Caco-2 (cell line): ENCODE data around the gene SFMBT1. TPM values are rescaled to one million over a fixed set of nuclear protein-coding genes. Genes with fewer than 3 reads are reported as not detected.

Experiments
- BruUV-seq: library from RNA; stranded (reverse); fragments of 400-500 nt; replicated peaks from 2 replicates; lab custom pipeline; 2021; lab: Mats Ljungman, UMichigan
- CTCF ChIA-PET: fragments of 300-600 bp; sonication (Branson Sonifier 250); formaldehyde crosslinking; loops from one replicate; lab custom pipeline; 2022; ENCODE audit warnings: antibody characterized with exemption; lab: Charles Lee
- POLR2A ChIA-PET: fragments of 300-600 bp; sonication (Branson Sonifier 250); formaldehyde crosslinking; loops from one replicate; lab custom pipeline; 2022; ENCODE audit warnings: antibody characterized with exemption; lab: Charles Lee
- DNase-seq, 2 experiments: peaks; one replicate each; pipeline versions ENCODE4 v3.0.0 to v3.0.0-alpha.2; 2020 to 2022
- H3K27me3 ChIP-seq: replicated peaks from 2 replicates; pipeline ENCODE4 v1.6.0; 2011; ENCODE audit warnings: low read length; ENCODE audit not compliant: control insufficient read depth, insufficient read depth
- H3K36me3 ChIP-seq: 2 replicates; pipeline ENCODE4 v1.5.1; 2011; ENCODE audit warnings: low read length; ENCODE audit not compliant: control insufficient read depth, insufficient read depth
- H3K4me1 ChIP-seq: fragments of 250-450 bp; sonication (Bioruptor Pico); 2 replicates; pipeline ENCODE4 v1.5.1; 2020; ENCODE audit warnings: mild to moderate bottlenecking
- H3K4me3 ChIP-seq: 2 replicates; pipeline ENCODE4 v1.5.1; 2011; ENCODE audit warnings: low read depth, mild to moderate bottlenecking, control low read depth, low read length
- H3K9me3 ChIP-seq: fragments of 250-450 bp; sonication (Bioruptor Pico); 2 replicates; pipeline ENCODE4 v1.5.1; 2020; ENCODE audit warnings: mild to moderate bottlenecking, moderate library complexity
- H3K27ac Mint-ChIP-seq: one replicate; pipeline ENCODE4 v1.8.0; 2022; ENCODE audit warnings: mixed read lengths; ENCODE audit not compliant: unreplicated experiment
- H3K27me3 Mint-ChIP-seq: one replicate; pipeline ENCODE4 v1.8.0; 2022; ENCODE audit warnings: mixed read lengths; ENCODE audit not compliant: insufficient read depth, unreplicated experiment
- H3K36me3 Mint-ChIP-seq: one replicate; pipeline ENCODE4 v1.8.0; 2022; ENCODE audit warnings: mild to moderate bottlenecking, mixed read lengths; ENCODE audit not compliant: insufficient read depth, unreplicated experiment
- H3K4me1 Mint-ChIP-seq: one replicate; pipeline ENCODE4 v1.8.0; 2022; ENCODE audit warnings: low read depth, mixed read lengths; ENCODE audit not compliant: unreplicated experiment
- H3K4me3 Mint-ChIP-seq: one replicate; pipeline ENCODE4 v1.8.0; 2022; ENCODE audit warnings: mild to moderate bottlenecking, moderate library complexity, mixed read lengths; ENCODE audit not compliant: unreplicated experiment
- H3K9me3 Mint-ChIP-seq: one replicate; pipeline ENCODE4 v1.8.0; 2022; ENCODE audit warnings: mixed read lengths; ENCODE audit not compliant: unreplicated experiment
- intact Hi-C: fragments of 100-400 bp; cut with micrococcal nuclease; formaldehyde crosslinking; loops from one replicate; pipeline ENCODE4 v1.10.0; 2022; ENCODE audit not compliant: unreplicated experiment
- total RNA-seq: library from RNA; stranded (reverse); gene quantifications from 2 replicates; pipeline ENCODE4 v1.2.3, GENCODE V29; 2022
- TF ChIP-seq, protein P1 (sequence below), 2 experiments: fragments of 200-600 bp in 1 of 2; IDR thresholded peaks; 1 replicate in 1 of 2; 2 replicates in 1 of 2; pipeline versions ENCODE4 v1.5.1 to v1.8.0; 2011 to 2022; ENCODE audit warnings: antibody characterized with exemption in 1 of 2, control low read depth in 1 of 2, inconsistent platforms in 1 of 2, low read depth in 1 of 2, low read length in 1 of 2, mild to moderate bottlenecking in 1 of 2, moderate library complexity in 1 of 2; ENCODE audit not compliant: insufficient read depth in 1 of 2, severe bottlenecking in 1 of 2, unreplicated experiment in 1 of 2

Gene SFMBT1
- total RNA-seq, 1 experiment from 2014 or later, result 45.3 TPM

DNA sequence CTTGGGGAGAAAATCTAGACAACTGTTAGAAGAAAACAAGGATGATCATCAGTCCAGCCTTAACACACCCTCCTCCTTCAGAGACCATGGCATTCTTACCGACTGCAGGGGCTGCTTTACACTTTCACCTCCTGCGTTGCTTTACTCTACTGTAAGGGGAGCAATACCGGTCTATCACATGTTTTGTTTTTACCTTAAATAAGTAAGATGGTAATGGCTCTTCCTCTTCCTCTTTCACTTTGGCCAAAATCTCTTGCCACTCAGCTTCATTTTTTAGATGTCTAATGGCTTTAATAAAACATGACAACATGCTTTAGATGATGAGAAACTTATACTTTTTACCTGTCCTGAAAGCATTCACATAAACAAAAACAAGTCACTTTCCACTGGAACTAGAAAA is 115.1 kb downstream of the SFMBT1 start:
- no peaks in the 10 kb centered on the region for H3K27me3 Mint-ChIP-seq
- no peaks in the 10 kb centered on the region for H3K4me1 Mint-ChIP-seq
- H3K4me3 Mint-ChIP-seq, result no peak overlapping the region
- peaks cover 31% of the 10 kb centered on the region for H3K36me3 Mint-ChIP-seq
- H3K27ac Mint-ChIP-seq, result no peak overlapping the region
- ChIA-PET CTCF (no interaction called here), POLR2A (interaction anchor here (0.5 kb wide), 1 partner anchor 78 kb away, joined by 3 read pairs; no protein-coding TSS in a partner anchor)
- DNase-seq, result no peak
- Histone ChIP-seq H3K4me1 (0 out of 2 replicates have a peak, but pooled peaks cover 4% of the 10 kb centered on the region), H3K4me3 (no peak overlapping the region), H3K9me3 (no peaks in the 10 kb centered on the region), H3K36me3 (no peaks in the 10 kb centered on the region; the same call in 1 of the 2 replicates), H3K27me3 (no peaks in the 10 kb centered on the region)
- intact Hi-C loops, result loop anchor here (5.0 kb wide), 1 partner anchor 117 kb away; the partner anchor contains the start of gene SFMBT1
- no peaks in the 10 kb centered on the region for H3K9me3 Mint-ChIP-seq
- no TSS peak for BruUV-seq
- TF ChIP-seq, protein P1, sequence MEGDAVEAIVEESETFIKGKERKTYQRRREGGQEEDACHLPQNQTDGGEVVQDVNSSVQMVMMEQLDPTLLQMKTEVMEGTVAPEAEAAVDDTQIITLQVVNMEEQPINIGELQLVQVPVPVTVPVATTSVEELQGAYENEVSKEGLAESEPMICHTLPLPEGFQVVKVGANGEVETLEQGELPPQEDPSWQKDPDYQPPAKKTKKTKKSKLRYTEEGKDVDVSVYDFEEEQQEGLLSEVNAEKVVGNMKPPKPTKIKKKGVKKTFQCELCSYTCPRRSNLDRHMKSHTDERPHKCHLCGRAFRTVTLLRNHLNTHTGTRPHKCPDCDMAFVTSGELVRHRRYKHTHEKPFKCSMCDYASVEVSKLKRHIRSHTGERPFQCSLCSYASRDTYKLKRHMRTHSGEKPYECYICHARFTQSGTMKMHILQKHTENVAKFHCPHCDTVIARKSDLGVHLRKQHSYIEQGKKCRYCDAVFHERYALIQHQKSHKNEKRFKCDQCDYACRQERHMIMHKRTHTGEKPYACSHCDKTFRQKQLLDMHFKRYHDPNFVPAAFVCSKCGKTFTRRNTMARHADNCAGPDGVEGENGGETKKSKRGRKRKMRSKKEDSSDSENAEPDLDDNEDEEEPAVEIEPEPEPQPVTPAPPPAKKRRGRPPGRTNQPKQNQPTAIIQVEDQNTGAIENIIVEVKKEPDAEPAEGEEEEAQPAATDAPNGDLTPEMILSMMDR (IDR thresholded peaks at IDR 0.05; ENCODE audit: insufficient read depth in 1 of 2, low read depth in 1 of 2, low read length in 1 of 2, severe bottlenecking in 1 of 2, unreplicated experiment in 1 of 2), result no peak

DNA sequence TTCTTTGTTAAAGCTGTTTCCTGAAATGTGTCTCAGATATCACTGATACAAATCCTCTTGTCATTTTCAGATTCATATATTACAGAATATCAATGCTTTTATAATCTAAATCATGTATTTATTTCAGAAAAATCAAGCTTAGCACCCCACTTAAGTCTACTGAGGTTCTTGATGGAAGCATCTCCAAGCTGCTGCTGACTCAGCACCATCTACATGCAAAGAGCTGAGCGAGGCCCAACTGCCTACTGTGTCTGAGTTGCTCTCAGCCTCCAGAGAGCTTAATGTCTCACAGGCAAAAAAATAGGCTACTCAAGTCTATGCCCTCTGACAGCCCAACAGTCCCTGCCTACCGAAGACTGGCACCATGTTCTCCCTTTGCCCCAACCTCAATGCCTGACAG is 119.3 kb downstream of the SFMBT1 start:
- no peak overlapping the region for H3K27ac Mint-ChIP-seq
- Histone ChIP-seq H3K36me3 (no peaks in the 10 kb centered on the region; the same call in none of the 2 replicates), H3K4me3 (no peak overlapping the region), H3K27me3 (no peaks in the 10 kb centered on the region), H3K4me1 (0 out of 2 replicates have a peak, but pooled peaks cover 4% of the 10 kb centered on the region), H3K9me3 (no peaks in the 10 kb centered on the region)
- ChIA-PET CTCF (interaction anchor here (0.5 kb wide), 1 partner anchor 76 kb away, joined by 3 read pairs; no protein-coding TSS in a partner anchor), POLR2A (no interaction called here)
- peaks cover 51% of the 10 kb centered on the region for H3K36me3 Mint-ChIP-seq
- no peaks in the 10 kb centered on the region for H3K4me1 Mint-ChIP-seq
- intact Hi-C loops, result no loop called here
- no peak overlapping the region for H3K4me3 Mint-ChIP-seq
- no TSS peak for BruUV-seq
- H3K27me3 Mint-ChIP-seq, result no peaks in the 10 kb centered on the region
- DNase-seq, result no peak
- no peaks in the 10 kb centered on the region for H3K9me3 Mint-ChIP-seq
- TF ChIP-seq, protein P1 (IDR thresholded peaks at IDR 0.05; ENCODE audit: insufficient read depth in 1 of 2, low read depth in 1 of 2, low read length in 1 of 2, severe bottlenecking in 1 of 2, unreplicated experiment in 1 of 2), result no peak

DNA sequence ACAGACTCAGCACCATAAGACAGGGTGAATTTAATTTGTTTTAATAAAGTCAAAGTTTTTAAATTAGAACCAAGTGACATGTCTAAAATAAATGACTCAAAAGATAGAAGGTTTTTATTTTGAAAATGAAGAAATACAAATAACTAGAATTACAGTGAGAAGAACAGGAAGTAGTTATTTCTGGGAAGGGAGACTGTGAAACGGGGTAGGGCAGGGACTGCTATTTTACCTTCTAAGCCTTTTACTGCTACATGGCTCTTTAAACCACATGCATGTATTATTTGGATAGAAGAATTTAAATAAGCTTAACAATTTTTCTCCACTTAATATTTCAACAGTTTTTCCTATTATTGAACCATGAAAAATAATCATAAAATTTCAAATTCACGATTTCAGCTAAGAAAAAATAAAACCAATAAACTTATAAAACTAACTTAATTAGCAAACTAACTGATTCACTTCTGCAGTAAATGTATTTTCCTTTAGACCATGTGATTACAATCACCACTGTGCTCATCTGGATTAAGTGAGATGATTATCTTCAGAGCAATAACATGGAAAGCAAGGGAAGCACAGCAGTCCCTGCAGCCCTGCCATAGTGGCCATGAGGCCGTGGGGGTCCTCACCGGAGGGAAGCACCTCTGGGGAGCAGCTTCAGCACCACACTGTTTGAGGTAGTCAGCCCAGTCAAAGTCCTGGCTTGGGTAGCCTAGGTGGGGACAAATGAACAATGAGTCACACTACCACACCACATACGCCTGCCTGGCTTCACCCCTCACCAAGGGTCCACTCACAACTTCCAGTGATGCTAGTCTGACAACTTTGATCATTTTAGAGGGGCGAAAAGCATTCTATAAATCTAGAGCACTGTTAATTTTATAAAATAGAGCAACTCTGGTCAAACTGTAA is 120.2 kb downstream of the SFMBT1 start:
- H3K27ac Mint-ChIP-seq, result no peak overlapping the region
- intact Hi-C loops, result no loop called here
- Histone ChIP-seq H3K36me3 (no peaks in the 10 kb centered on the region; the same call in none of the 2 replicates), H3K4me3 (no peak overlapping the region), H3K9me3 (no peaks in the 10 kb centered on the region), H3K27me3 (no peaks in the 10 kb centered on the region), H3K4me1 (0 out of 2 replicates have a peak, but pooled peaks cover 4% of the 10 kb centered on the region)
- TF ChIP-seq, protein P1 (IDR thresholded peaks at IDR 0.05; ENCODE audit: insufficient read depth in 1 of 2, low read depth in 1 of 2, low read length in 1 of 2, severe bottlenecking in 1 of 2, unreplicated experiment in 1 of 2), result no peak
- ChIA-PET CTCF (no interaction called here), POLR2A (no interaction called here)
- H3K9me3 Mint-ChIP-seq, result no peaks in the 10 kb centered on the region
- no peaks in the 10 kb centered on the region for H3K27me3 Mint-ChIP-seq
- DNase-seq, result no peak
- peaks cover 50% of the 10 kb centered on the region for H3K36me3 Mint-ChIP-seq
- H3K4me3 Mint-ChIP-seq, result no peak overlapping the region
- H3K4me1 Mint-ChIP-seq, result no peaks in the 10 kb centered on the region
- BruUV-seq, result no TSS peak
